ENCODE data around the gene TMEM167A. TPM values are rescaled to one million over a fixed set of nuclear protein-coding genes. Genes with fewer than 3 reads are reported as not detected.

TMEM167A gene
- polyA plus RNA-seq, 4 donors: 35.9 to 65.8 (median 44.2) TPM

DNA sequence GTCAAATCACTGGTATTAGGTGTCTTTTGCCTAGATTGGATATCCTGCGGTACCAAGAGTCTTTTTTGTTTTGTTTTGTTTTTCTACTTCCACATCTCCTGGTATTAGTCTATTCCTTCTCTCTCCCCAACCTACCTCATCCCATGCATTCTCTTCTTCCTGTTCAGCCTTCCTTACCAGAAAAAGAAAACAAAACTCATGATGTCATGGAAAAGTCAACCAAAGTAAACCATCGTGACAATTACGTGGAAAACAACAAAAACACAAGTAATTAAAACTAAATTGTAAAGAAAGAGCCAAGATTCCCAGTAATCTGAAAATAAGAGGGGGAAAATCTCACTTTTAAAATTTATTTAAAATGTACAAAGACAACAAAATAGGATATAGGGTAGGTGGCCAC is 38.3 kb downstream of the TMEM167A start:
- Histone ChIP-seq H3K27me3 (ENCODE audit: control insufficient read depth in 3 of 3, insufficient read depth in 3 of 3, low read length in 3 of 3) (no peaks in the 10 kb centered on the region), H3K27ac (ENCODE audit: low read depth in 1 of 3, low read length in 2 of 3) (no peak overlapping the region), H3K9me3 (ENCODE audit: control insufficient read depth in 2 of 2, insufficient read depth in 1 of 2, low read depth in 1 of 2, low read length in 1 of 2) (no peaks in the 10 kb centered on the region), H3K4me1 (ENCODE audit: control insufficient read depth in 3 of 3, insufficient read depth in 2 of 3, low read depth in 1 of 3, low read length in 2 of 3) (peaks cover 0 to 4% (median 3%) of the 10 kb centered on the region in 3 donors), H3K36me3 (ENCODE audit: control insufficient read depth in 3 of 3, insufficient read depth in 2 of 3, low read depth in 1 of 3, low read length in 3 of 3) (no peaks in the 10 kb centered on the region), H3K4me3 (ENCODE audit: low read depth in 1 of 3, low read length in 3 of 3) (no peak overlapping the region)
- FAIRE-seq (no peak), DNase-seq (no peak)
- WGBS, 3 donors: 91 to 93% (median 92%) methylated on average over 3 of the region's 3 CpGs

DNA sequence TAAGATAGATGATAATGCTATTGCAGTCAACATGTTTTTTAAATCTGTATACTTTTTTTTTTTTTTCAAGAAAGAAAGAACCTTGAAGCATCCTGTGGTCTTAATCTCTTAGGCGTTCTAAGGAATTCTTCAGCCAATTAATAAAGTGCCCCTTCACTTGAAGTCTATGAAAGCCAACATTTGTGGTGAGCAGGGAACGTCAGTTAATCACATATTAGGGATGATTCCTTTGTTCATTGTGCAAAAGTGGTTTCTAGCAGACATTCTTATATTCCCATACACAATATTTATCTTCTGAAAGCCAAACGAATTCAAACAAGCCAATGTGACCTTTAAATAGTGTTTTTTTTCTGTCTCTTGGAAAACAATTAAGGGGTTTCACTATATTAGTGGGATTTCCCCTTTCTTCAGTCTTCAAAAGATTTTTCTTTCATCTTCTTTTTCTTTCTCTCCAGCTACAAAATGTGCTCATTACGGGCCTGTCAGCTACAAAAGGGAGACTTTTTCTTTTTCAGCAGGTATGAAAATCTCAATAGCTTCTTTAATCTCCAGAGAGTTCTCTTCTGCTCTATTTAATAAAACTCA is 40.1 kb downstream of the TMEM167A start:
- FAIRE-seq: no peak
- DNase-seq: no peak
- no peaks in the 10 kb centered on the region for H3K9me3 ChIP-seq (ENCODE audit: control insufficient read depth in 2 of 2, insufficient read depth in 1 of 2, low read depth in 1 of 2, low read length in 1 of 2)
- no peak overlapping the region for H3K4me3 ChIP-seq (ENCODE audit: low read depth in 1 of 3, low read length in 3 of 3)
- H3K4me1 ChIP-seq (ENCODE audit: control insufficient read depth in 3 of 3, insufficient read depth in 2 of 3, low read depth in 1 of 3, low read length in 2 of 3): peaks cover 0 to 4% (median 0%) of the 10 kb centered on the region in 3 donors
- no peaks in the 10 kb centered on the region for H3K27me3 ChIP-seq (ENCODE audit: control insufficient read depth in 3 of 3, insufficient read depth in 3 of 3, low read length in 3 of 3)
- H3K27ac ChIP-seq (ENCODE audit: low read depth in 1 of 3, low read length in 2 of 3): no peak overlapping the region
- WGBS, 3 donors: 70 to 80% (median 79%) methylated on average over 4 of the region's 4 CpGs
- H3K36me3 ChIP-seq (ENCODE audit: control insufficient read depth in 3 of 3, insufficient read depth in 2 of 3, low read depth in 1 of 3, low read length in 3 of 3): no peaks in the 10 kb centered on the region

DNA sequence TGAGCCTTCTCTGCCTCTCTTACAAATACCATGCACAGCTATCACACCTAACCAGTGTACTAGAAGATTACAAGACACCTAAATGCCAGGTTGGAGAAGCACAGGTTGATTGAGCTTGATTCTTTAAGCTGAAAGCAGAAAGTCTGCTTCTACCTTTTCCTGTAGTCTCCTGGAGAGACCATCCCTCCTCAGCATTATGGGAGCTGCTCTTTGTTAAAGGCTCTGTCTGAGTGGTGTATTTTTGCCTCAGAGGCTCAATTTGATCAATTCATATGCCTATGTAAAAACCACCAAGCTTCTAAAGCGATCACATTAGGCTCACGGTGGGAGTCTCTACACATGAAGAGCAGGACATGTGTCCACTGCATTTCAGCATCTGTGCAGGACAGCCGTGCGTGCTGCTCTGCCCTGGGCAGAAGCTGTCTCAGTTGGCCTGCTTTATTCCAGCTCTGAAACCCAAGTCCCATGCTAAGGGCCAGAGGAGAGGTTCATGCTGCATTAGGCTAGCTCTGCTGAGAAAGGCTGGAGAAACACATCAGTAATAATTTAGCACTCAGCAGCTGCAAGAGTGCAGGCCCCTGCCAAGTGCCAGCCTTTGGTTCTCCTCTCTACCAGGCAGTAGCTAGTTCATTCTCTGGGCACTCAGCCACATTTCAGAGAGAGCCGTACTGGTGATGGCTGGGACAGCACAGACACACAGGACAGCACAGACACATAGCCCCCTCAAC is 41.7 kb downstream of the TMEM167A start:
- Histone ChIP-seq H3K4me3 (ENCODE audit: low read depth in 1 of 3, low read length in 3 of 3) (no peak overlapping the region), H3K9me3 (ENCODE audit: control insufficient read depth in 2 of 2, insufficient read depth in 1 of 2, low read depth in 1 of 2, low read length in 1 of 2) (no peaks in the 10 kb centered on the region), H3K36me3 (ENCODE audit: control insufficient read depth in 3 of 3, insufficient read depth in 2 of 3, low read depth in 1 of 3, low read length in 3 of 3) (no peaks in the 10 kb centered on the region), H3K27me3 (ENCODE audit: control insufficient read depth in 3 of 3, insufficient read depth in 3 of 3, low read length in 3 of 3) (no peaks in the 10 kb centered on the region), H3K4me1 (ENCODE audit: control insufficient read depth in 3 of 3, insufficient read depth in 2 of 3, low read depth in 1 of 3, low read length in 2 of 3) (peaks cover 0 to 4% (median 0%) of the 10 kb centered on the region in 3 donors), H3K27ac (ENCODE audit: low read depth in 1 of 3, low read length in 2 of 3) (no peak overlapping the region)
- 75 to 79% (median 77%) methylated on average over 5 of the region's 5 CpGs for WGBS, 3 donors
- no peak for DNase-seq
- FAIRE-seq: no peak

DNA sequence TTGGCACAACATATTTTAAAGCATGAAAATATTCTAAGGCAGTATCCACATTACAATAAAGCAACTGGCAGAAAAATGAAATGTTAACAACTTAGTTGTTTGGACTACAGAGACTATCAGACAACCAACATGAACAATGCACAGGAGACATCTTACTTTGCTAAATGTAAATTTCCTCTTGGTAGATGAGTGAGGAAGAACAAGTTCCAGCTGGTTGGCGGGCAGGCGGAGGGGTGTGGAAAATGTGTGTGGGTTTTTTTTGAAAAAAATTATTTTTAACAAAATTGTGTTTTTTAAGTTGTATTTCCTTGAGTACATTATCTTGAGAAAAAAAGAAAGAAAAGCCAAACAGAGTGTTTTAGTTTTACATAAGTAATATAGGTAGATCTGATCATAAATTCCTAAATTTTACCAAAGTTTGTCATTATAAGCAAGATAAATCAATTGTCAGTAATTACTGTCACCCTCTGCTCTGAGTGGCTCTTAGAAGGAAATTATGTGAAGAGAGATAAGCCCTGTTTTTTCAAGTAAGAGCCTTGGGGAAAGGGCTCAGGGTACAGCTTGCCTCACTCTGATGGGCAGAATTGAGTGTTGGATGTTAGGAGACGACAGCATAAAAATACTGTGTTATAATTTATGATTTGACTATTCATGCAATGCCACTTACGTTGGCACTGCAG is 42.5 kb downstream of the TMEM167A start:
- Histone ChIP-seq H3K27me3 (ENCODE audit: control insufficient read depth in 3 of 3, insufficient read depth in 3 of 3, low read length in 3 of 3) (no peaks in the 10 kb centered on the region), H3K36me3 (ENCODE audit: control insufficient read depth in 3 of 3, insufficient read depth in 2 of 3, low read depth in 1 of 3, low read length in 3 of 3) (no peaks in the 10 kb centered on the region), H3K4me3 (ENCODE audit: low read depth in 1 of 3, low read length in 3 of 3) (no peak overlapping the region), H3K27ac (ENCODE audit: low read depth in 1 of 3, low read length in 2 of 3) (no peak overlapping the region), H3K4me1 (ENCODE audit: control insufficient read depth in 3 of 3, insufficient read depth in 2 of 3, low read depth in 1 of 3, low read length in 2 of 3) (peaks cover 0 to 4% (median 0%) of the 10 kb centered on the region in 3 donors), H3K9me3 (ENCODE audit: control insufficient read depth in 2 of 2, insufficient read depth in 1 of 2, low read depth in 1 of 2, low read length in 1 of 2) (no peaks in the 10 kb centered on the region)
- 90 to 96% (median 91%) methylated on average over 4 of the region's 4 CpGs for WGBS, 3 donors
- FAIRE-seq (no peak), DNase-seq (no peak)

DNA sequence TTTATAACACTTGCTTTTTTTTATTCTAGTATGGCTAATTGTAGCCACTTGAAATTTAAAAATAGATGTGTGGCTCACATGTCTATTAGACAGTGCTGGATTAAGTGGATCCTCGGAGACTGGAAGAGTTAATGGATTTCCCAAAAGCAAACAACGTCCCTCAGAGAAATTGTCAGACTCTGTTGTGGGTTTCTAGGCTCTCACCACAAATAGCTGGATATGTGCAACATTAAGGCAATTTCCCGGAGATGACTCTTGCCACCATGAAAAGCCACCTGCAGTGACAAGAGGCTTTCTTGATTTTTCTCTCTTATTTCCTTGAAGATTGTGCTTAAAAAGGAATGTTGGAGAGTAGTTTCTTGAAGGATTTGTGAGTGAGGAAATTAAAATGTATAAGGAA is 43.2 kb downstream of the TMEM167A start:
- no peak overlapping the region for H3K27ac ChIP-seq (ENCODE audit: low read depth in 1 of 3, low read length in 2 of 3)
- no peaks in the 10 kb centered on the region for H3K9me3 ChIP-seq (ENCODE audit: control insufficient read depth in 2 of 2, insufficient read depth in 1 of 2, low read depth in 1 of 2, low read length in 1 of 2)
- no peak for FAIRE-seq
- peaks cover 0 to 4% (median 0%) of the 10 kb centered on the region in 3 donors for H3K4me1 ChIP-seq (ENCODE audit: control insufficient read depth in 3 of 3, insufficient read depth in 2 of 3, low read depth in 1 of 3, low read length in 2 of 3)
- H3K36me3 ChIP-seq (ENCODE audit: control insufficient read depth in 3 of 3, insufficient read depth in 2 of 3, low read depth in 1 of 3, low read length in 3 of 3): no peaks in the 10 kb centered on the region
- DNase-seq: no peak
- WGBS, 3 donors: 78 to 85% (median 79%) methylated on average over 3 of the region's 3 CpGs
- H3K27me3 ChIP-seq (ENCODE audit: control insufficient read depth in 3 of 3, insufficient read depth in 3 of 3, low read length in 3 of 3): no peaks in the 10 kb centered on the region
- no peak overlapping the region for H3K4me3 ChIP-seq (ENCODE audit: low read depth in 1 of 3, low read length in 3 of 3)

DNA sequence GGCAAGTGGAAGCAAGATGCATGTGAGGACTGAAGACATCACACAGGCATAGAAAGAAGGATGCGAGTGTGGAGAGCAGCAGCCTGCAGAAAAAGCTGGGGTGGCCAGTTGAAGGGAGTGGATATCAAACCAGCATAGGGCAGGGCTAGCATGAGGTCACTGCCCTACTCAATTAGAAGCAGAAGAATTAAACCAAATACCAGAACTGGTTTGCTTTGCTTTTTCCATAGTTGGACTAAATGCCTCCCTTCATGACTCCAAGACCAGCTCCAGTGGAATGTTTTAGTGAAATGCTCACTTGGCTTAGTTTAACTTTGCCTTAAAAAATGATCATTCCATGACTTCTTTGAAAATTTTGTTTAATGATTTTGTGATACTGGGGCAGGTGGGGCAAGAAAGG is 45.8 kb downstream of the TMEM167A start:
- FAIRE-seq: no peak

DNA sequence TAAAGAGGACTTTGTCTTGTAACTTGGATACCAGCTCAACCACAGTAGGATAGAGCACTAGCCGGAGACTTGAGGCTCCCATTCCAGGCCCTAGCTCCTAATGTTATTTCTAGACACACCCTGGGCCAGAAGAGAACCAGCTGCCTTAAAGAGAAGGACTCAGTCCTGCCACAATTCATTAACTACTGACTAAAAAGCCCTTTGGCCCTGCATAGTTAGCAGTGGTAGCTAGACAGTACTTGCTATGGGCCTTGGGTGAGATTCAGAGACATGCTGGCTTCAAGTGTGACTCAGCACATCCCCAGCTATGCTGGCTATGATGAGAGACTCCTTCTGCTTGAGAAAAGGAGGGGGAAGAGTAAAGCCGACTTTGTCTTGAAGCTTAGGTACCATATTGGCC is 47.3 kb downstream of the TMEM167A start:
- H3K4me3 ChIP-seq (ENCODE audit: low read depth in 1 of 3, low read length in 3 of 3): no peak overlapping the region
- no peaks in the 10 kb centered on the region for H3K9me3 ChIP-seq (ENCODE audit: control insufficient read depth in 2 of 2, insufficient read depth in 1 of 2, low read depth in 1 of 2, low read length in 1 of 2)
- no peaks in the 10 kb centered on the region for H3K4me1 ChIP-seq (ENCODE audit: control insufficient read depth in 3 of 3, insufficient read depth in 2 of 3, low read depth in 1 of 3, low read length in 2 of 3)
- WGBS, 3 donors: 91 to 94% (median 92%) methylated on average over 2 of the region's 2 CpGs
- no peak for FAIRE-seq
- no peaks in the 10 kb centered on the region for H3K36me3 ChIP-seq (ENCODE audit: control insufficient read depth in 3 of 3, insufficient read depth in 2 of 3, low read depth in 1 of 3, low read length in 3 of 3)
- H3K27me3 ChIP-seq (ENCODE audit: control insufficient read depth in 3 of 3, insufficient read depth in 3 of 3, low read length in 3 of 3): no peaks in the 10 kb centered on the region
- H3K27ac ChIP-seq (ENCODE audit: low read depth in 1 of 3, low read length in 2 of 3): no peak overlapping the region
- peak in 1 of 2 donors; percentile 71 for DNase-seq

More for the DNA sequence above, 45.8 kb downstream of the TMEM167A start:
- Histone ChIP-seq H3K27me3 (ENCODE audit: control insufficient read depth in 3 of 3, insufficient read depth in 3 of 3, low read length in 3 of 3) (no peaks in the 10 kb centered on the region), H3K4me3 (ENCODE audit: low read depth in 1 of 3, low read length in 3 of 3) (no peak overlapping the region), H3K36me3 (ENCODE audit: control insufficient read depth in 3 of 3, insufficient read depth in 2 of 3, low read depth in 1 of 3, low read length in 3 of 3) (no peaks in the 10 kb centered on the region), H3K4me1 (ENCODE audit: control insufficient read depth in 3 of 3, insufficient read depth in 2 of 3, low read depth in 1 of 3, low read length in 2 of 3) (peaks cover 0 to under 1% (median 0%) of the 10 kb centered on the region in 3 donors), H3K27ac (ENCODE audit: low read depth in 1 of 3, low read length in 2 of 3) (no peak overlapping the region), H3K9me3 (ENCODE audit: control insufficient read depth in 2 of 2, insufficient read depth in 1 of 2, low read depth in 1 of 2, low read length in 1 of 2) (no peaks in the 10 kb centered on the region)
- 91 to 100% (median 94%) methylated on average over 1 of the region's 1 CpG for WGBS, 3 donors
- DNase-seq: no peak

DNA sequence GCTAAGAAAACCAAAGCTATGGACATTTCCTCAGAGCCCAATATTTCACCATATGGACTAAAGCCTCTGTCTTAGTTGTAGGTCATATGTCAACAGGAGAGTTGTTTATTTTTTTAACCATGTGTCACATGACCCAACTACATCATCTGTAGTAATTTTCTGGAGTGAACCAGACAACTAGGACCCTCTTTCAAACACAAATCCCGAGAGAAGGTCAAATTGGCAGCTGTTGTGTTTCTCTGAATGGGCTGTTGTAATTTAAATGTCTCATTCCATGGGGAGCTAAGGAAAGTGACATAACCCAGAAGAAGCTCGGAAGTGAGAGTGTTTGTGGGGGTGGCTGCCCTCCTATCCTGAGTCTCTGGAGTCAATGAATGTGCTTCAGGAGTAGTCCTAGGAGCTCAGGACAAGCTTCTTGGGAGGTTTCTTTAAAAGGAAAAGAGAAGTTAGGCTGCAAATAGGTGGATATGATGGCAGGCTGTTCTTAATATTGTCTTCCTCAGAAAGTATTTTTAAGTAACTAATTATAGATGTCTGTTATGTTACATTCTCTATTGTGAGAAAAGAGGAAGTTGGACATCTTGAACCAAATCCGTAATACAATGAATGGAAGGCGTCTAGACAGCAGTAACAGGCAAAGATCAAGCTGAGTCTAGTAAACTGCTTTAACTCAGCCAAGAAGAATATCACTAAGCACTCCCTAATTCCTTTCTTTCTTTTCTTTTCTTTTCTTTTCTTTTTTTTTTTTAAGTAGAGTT is 50.1 kb downstream of the TMEM167A start:
- no peak for FAIRE-seq
- Histone ChIP-seq H3K36me3 (ENCODE audit: control insufficient read depth in 3 of 3, insufficient read depth in 2 of 3, low read depth in 1 of 3, low read length in 3 of 3) (no peaks in the 10 kb centered on the region), H3K4me1 (ENCODE audit: control insufficient read depth in 3 of 3, insufficient read depth in 2 of 3, low read depth in 1 of 3, low read length in 2 of 3) (no peaks in the 10 kb centered on the region), H3K27me3 (ENCODE audit: control insufficient read depth in 3 of 3, insufficient read depth in 3 of 3, low read length in 3 of 3) (no peaks in the 10 kb centered on the region), H3K4me3 (ENCODE audit: low read depth in 1 of 3, low read length in 3 of 3) (no peak overlapping the region), H3K27ac (ENCODE audit: low read depth in 1 of 3, low read length in 2 of 3) (no peak overlapping the region), H3K9me3 (ENCODE audit: control insufficient read depth in 2 of 2, insufficient read depth in 1 of 2, low read depth in 1 of 2, low read length in 1 of 2) (no peaks in the 10 kb centered on the region)
- 67 to 90% (median 79%) methylated on average over 4 of the region's 4 CpGs for WGBS, 3 donors
- no peak for DNase-seq

Data from small intestine (tissue), 7 donors.